Spleen (tissue), 11 donors: ENCODE measurements around the gene LRBA. TPM values are rescaled to one million over a fixed set of nuclear protein-coding genes. Genes with fewer than 3 reads are reported as not detected.

Experiments used
- DNase-seq: peaks from one replicate; pipeline ENCODE4 v3.0.0-alpha.2; 2020
- H3K27ac ChIP-seq, 8 donors: fragments of 200-600 bp; sonication (generic) in 7 of 8; 1 replicate in 4 of 8; 2 replicates in 4 of 8; pipeline versions ENCODE4 v1.5.0 to v1.8.0; 2016 to 2021; ENCODE audit warnings: inconsistent platforms in 4 of 8, mild to moderate bottlenecking in 4 of 8, moderate library complexity in 1 of 8
- H3K27me3 ChIP-seq, 7 donors: fragments of 200-600 bp; sonication (generic) in 6 of 7; replicated peaks in 1 of 7; 1 replicate in 4 of 7; 2 replicates in 3 of 7; pipeline versions ENCODE4 v1.5.0 to v1.8.0; 2016 to 2021; ENCODE audit warnings: inconsistent platforms in 3 of 7, mild to moderate bottlenecking in 1 of 7
- H3K36me3 ChIP-seq, 6 donors: fragments of 200-600 bp; sonication (generic) in 5 of 6; 1 replicate in 4 of 6; 2 replicates in 2 of 6; pipeline versions ENCODE4 v1.5.0 to v1.8.0; 2016 to 2021; ENCODE audit warnings: inconsistent platforms in 2 of 6
- H3K4me1 ChIP-seq, 6 donors: fragments of 200-600 bp; sonication (generic) in 5 of 6; 1 replicate in 3 of 6; 2 replicates in 3 of 6; pipeline versions ENCODE4 v1.5.0 to v1.8.0; 2016 to 2021; ENCODE audit warnings: inconsistent platforms in 3 of 6
- H3K4me3 ChIP-seq, 8 donors: fragments of 200-600 bp; sonication (generic) in 7 of 8; 1 replicate in 4 of 8; 2 replicates in 4 of 8; pipeline versions ENCODE4 v1.5.0 to v1.8.0; 2016 to 2021; ENCODE audit warnings: inconsistent platforms in 4 of 8, mild to moderate bottlenecking in 4 of 8, moderate library complexity in 2 of 8
- H3K9me3 ChIP-seq, 8 donors: fragments of 200-600 bp; sonication (generic) in 7 of 8; 1 replicate in 4 of 8; 2 replicates in 4 of 8; pipeline versions ENCODE4 v1.5.0 to v1.8.0; 2016 to 2021; ENCODE audit warnings: inconsistent platforms in 4 of 8
- POLR2A ChIP-seq, 3 donors: fragments of 450-650 bp; IDR thresholded peaks; one replicate each; pipeline ENCODE4 v1.5.1; 2017; ENCODE audit warnings: antibody characterized with exemption in 3 of 3, mild to moderate bottlenecking in 1 of 3
- POLR2AphosphoS5 ChIP-seq, 3 donors: sonication (generic); formaldehyde crosslinking; IDR thresholded peaks; one replicate each; pipeline ENCODE4 v1.5.1; 2017; ENCODE audit warnings: antibody characterized with exemption in 3 of 3
- whole genome bisulfite sequencing, 5 donors: extraction: QIAGEN DNeasy Blood & Tissue Kit in 3 of 5; methylation state at CpG; one replicate each; pipeline versions ENCODE4 v1.1.5 to v1.1.7; 2013 to 2018; 5-methylcytosine and 5-hydroxymethylcytosine counted together
- intact Hi-C: fragments of 100-400 bp; cut with DNase I; formaldehyde crosslinking; loops from one replicate; pipeline ENCODE4 v1.15.0; 2023; ENCODE audit warnings: low total_unique reads
- polyA plus RNA-seq, 3 donors: library from polyadenylated mRNA; stranded (reverse); fragments of 200-250 nt; gene quantifications; one replicate each; pipeline ENCODE4 v1.2.1, GENCODE V29; 2013
- total RNA-seq, 7 donors: library from RNA; depleted of rRNA in 3 of 7; stranded (reverse); fragments of >200 nt in 3 of 7; fragmentation: NEBNext Ultra II Directional in 4 of 7; extraction: Animal tissue kit (Norgen Biotek cat#: 25700) in 4 of 7; gene quantifications; one replicate each; pipeline versions ENCODE4 v1.1.0 to v1.2.1, GENCODE V29; 2016 to 2021
- TF ChIP-seq, protein P1 (sequence below), 11 experiments: fragments of 200-600 bp in 7 of 11; fragments of 450-650 bp in 4 of 11; sonication (generic) in 4 of 11; IDR thresholded peaks in 8 of 11; conservative IDR thresholded peaks in 3 of 11; 1 replicate in 7 of 11; 2 replicates in 4 of 11; pipeline versions ENCODE4 v1.4.0 to v1.8.0; 2016 to 2021; ENCODE audit warnings: antibody characterized with exemption in 11 of 11, inconsistent platforms in 4 of 11, mild to moderate bottlenecking in 1 of 11
- donor health status: healthy with polysubstance abuse.
- donor health status: DM: no; HTN: no; CAD: no; lungs with moderate emphysema.
- donor health status: DM: no; HTN: no; CAD: no.
- donor health status: Bipolar disorder and iron deficiency.
- donor health status: healthy.
- donor health status: DM: no; HTN: no; CAD: no.
- donor health status: DM: yes; HTN: yes; CAD: no.

The LRBA gene
- total and polyA plus RNA-seq, 10 donors, result 8.2 to 84.9 (median 50.5) TPM

DNA sequence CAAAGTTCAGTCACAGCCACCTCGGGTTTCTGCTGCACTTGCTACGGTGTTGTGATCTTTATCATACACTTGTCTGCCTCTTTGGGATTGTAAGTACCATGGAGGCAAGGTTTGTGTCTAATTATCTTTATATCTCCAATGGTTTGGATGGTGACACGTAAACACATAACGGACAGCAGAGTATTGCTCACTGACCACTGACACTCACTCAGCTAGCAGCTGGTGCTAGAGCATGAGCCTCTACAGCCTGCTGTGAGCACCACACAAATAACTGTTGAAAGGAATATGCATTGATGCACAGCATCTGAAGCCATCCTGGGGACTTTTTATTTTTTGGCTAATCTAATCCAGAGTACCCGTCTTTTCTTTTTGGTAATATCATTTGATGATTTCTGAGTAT lies 780.8 kb downstream of the LRBA start:
- Histone ChIP-seq H3K27me3 (no peaks in the 10 kb centered on the region), H3K9me3 (no peaks in the 10 kb centered on the region), H3K36me3 (peaks cover 0 to 9% (median 0%) of the 10 kb centered on the region in 6 donors), H3K27ac (no peak overlapping the region), H3K4me3 (no peak overlapping the region), H3K4me1 (peaks cover 0 to 4% (median 0%) of the 10 kb centered on the region in 6 donors)
- intact Hi-C loops, result loop anchor here (10.0 kb wide), 1 partner anchor 219 kb away; no protein-coding TSS in a partner anchor
- TF ChIP-seq POLR2AphosphoS5 (IDR thresholded peaks at IDR 0.05), result no peak
- TF ChIP-seq, protein P1, sequence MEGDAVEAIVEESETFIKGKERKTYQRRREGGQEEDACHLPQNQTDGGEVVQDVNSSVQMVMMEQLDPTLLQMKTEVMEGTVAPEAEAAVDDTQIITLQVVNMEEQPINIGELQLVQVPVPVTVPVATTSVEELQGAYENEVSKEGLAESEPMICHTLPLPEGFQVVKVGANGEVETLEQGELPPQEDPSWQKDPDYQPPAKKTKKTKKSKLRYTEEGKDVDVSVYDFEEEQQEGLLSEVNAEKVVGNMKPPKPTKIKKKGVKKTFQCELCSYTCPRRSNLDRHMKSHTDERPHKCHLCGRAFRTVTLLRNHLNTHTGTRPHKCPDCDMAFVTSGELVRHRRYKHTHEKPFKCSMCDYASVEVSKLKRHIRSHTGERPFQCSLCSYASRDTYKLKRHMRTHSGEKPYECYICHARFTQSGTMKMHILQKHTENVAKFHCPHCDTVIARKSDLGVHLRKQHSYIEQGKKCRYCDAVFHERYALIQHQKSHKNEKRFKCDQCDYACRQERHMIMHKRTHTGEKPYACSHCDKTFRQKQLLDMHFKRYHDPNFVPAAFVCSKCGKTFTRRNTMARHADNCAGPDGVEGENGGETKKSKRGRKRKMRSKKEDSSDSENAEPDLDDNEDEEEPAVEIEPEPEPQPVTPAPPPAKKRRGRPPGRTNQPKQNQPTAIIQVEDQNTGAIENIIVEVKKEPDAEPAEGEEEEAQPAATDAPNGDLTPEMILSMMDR (IDR thresholded peaks at IDR 0.05 in 8 of 11, conservative IDR thresholded peaks at IDR 0.05 in 3 of 11), result no peak
- TF ChIP-seq POLR2A (IDR thresholded peaks at IDR 0.05), result no peak
- WGBS, 5 donors, result 81 to 93% (median 87%) methylated on average over 5 of the region's 5 CpGs
- no peak for DNase-seq

DNA sequence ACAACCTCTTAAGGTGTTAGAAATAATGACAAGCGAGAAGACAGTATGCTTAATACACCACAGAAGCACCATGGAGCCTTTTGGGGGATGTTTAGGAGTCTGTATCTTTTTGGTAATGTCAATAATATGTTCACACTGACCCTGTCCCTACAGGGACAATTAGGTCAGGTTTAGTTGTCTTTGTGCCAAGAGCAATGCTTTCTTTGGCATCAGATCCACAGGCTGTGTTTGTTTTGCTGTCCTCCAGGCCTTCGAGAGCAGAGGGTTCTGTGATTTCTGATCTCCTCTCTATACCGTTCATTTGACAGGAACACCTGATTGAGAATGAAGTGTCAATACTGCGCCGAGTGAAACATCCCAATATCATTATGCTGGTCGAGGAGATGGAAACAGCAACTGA lies 783.1 kb downstream of the LRBA start:
- WGBS, 5 donors, result 86 to 94% (median 90%) methylated on average over 6 of the region's 6 CpGs
- no peak overlapping the region for H3K27ac ChIP-seq

DNA sequence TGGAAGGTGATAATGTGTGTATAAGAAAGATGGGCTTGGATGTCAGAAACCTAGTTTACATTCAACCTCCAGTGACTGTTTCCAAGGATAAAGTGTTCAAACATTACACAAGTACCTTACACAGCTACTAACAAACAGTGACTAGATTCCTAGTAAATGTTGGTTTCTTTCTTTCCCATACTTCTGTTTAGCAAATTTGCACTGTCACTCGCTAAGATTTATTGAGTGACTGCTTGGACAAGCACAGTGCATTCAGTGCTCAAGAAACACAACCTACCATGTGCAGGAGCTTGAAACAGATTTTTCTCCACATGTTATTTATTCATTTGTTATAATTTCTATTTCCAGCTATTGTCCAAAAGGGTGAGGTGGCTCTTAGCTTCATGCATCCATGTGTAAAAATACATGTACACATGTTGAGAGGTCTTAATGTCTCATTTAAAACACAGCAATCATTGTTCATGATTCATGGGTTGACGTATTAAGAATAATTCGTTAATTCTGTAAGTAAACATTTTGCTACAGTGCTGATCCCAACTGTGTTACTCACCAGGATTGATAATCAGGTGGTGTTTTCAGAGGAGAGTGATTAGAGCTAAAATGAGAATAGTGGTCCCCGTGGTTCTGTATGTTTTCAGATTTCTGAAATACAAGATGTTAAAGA lies 783.8 kb downstream of the LRBA start:
- TF ChIP-seq POLR2AphosphoS5 (IDR thresholded peaks at IDR 0.05), result no peak
- TF ChIP-seq, protein P1 (IDR thresholded peaks at IDR 0.05 in 8 of 11, conservative IDR thresholded peaks at IDR 0.05 in 3 of 11), result no peak
- no peak for TF ChIP-seq POLR2A (IDR thresholded peaks at IDR 0.05)
- 86 to 95% (median 93%) methylated on average over 4 of the region's 4 CpGs for WGBS, 5 donors
- no peaks in the 10 kb centered on the region for H3K27me3 ChIP-seq
- no peaks in the 10 kb centered on the region for H3K9me3 ChIP-seq
- intact Hi-C loops, result loop anchor here (10.0 kb wide), 1 partner anchor 216 kb away; no protein-coding TSS in a partner anchor
- H3K36me3 ChIP-seq, result peaks cover 0 to 9% (median 0%) of the 10 kb centered on the region in 6 donors
- H3K4me3 ChIP-seq, result no peak overlapping the region
- no peak overlapping the region for H3K27ac ChIP-seq
- DNase-seq, result no peak
- H3K4me1 ChIP-seq, result no peaks in the 10 kb centered on the region

More for the DNA sequence above, 783.1 kb downstream of the LRBA start:
- H3K27me3 ChIP-seq, result no peaks in the 10 kb centered on the region
- H3K4me1 ChIP-seq, result peaks cover 0 to 4% (median 0%) of the 10 kb centered on the region in 6 donors
- TF ChIP-seq, protein P1 (IDR thresholded peaks at IDR 0.05 in 8 of 11, conservative IDR thresholded peaks at IDR 0.05 in 3 of 11), result no peak
- no peak for TF ChIP-seq POLR2A (IDR thresholded peaks at IDR 0.05)
- no peak for TF ChIP-seq POLR2AphosphoS5 (IDR thresholded peaks at IDR 0.05)
- intact Hi-C loops, result loop anchor here (10.0 kb wide), 1 partner anchor 217 kb away; no protein-coding TSS in a partner anchor
- no peaks in the 10 kb centered on the region for H3K9me3 ChIP-seq
- peaks cover 0 to 9% (median 0%) of the 10 kb centered on the region in 6 donors for H3K36me3 ChIP-seq
- no peak for DNase-seq
- no peak overlapping the region for H3K4me3 ChIP-seq

DNA sequence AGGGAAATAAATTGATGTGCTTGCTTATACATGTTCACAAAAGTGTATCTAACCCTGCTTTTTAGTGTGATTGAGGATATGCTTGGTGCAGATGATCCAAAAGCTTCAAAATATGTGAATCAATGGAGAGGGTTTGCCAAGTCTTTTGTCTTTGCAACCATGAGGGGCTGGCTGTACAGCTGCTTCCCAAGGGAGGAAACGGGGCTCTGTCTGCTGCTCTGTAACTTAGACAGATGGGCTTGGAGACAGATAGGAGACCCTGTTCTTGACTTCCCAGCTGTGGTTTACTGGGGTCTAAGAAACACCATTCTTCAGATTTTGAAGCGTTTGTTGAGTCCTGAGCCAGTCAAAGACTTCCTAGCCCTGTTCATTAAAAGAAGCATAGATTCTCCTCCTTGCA lies 784.5 kb downstream of the LRBA start:
- Histone ChIP-seq H3K27me3 (no peaks in the 10 kb centered on the region), H3K4me3 (no peak overlapping the region), H3K36me3 (peaks cover 0 to 9% (median 0%) of the 10 kb centered on the region in 6 donors), H3K27ac (no peak overlapping the region), H3K9me3 (no peaks in the 10 kb centered on the region), H3K4me1 (no peaks in the 10 kb centered on the region)
- intact Hi-C loops, result loop anchor here (10.0 kb wide), 1 partner anchor 216 kb away; no protein-coding TSS in a partner anchor
- TF ChIP-seq, protein P1 (IDR thresholded peaks at IDR 0.05 in 8 of 11, conservative IDR thresholded peaks at IDR 0.05 in 3 of 11), result no peak
- TF ChIP-seq POLR2AphosphoS5 (IDR thresholded peaks at IDR 0.05) (no peak), POLR2A (IDR thresholded peaks at IDR 0.05) (no peak)
- 59 to 76% (median 65%) methylated on average over 2 of the region's 2 CpGs for WGBS, 5 donors
- no peak for DNase-seq
